ENCODE measurements around the gene SHC3. TPM values are rescaled to one million over a fixed set of nuclear protein-coding genes. Genes with fewer than 3 reads are reported as not detected.

The SHC3 gene
- total and polyA plus RNA-seq, 2 of the 4 experiments (the other 2 are of a cell fraction) = 4.5 to 13.3 TPM

- H3K27me3 ChIP-seq (ENCODE audit: control insufficient read depth, insufficient read depth, low read length) = no peaks in the 10 kb centered on the region; the same call in 1 of the 2 replicates
- dilution Hi-C loops (cut with HindIII; ENCODE audit: low sequenced_read_pairs, unreplicated experiment) (loop anchor here (25.0 kb wide), 1 partner anchor 350 kb away; no protein-coding TSS in a partner anchor), intact Hi-C loops (cut with micrococcal nuclease) (no loop called here), in situ Hi-C loops (cut with MboI; ENCODE audit: low sequenced_read_pairs) (no loop called here)
- 100% methylated on average over 1 of the region's 4 CpGs; no CpG with 5 or more reads in 1 of the 2 experiments for WGBS, 2 experiments (ENCODE audit: extremely low coverage in 2 of 2, insufficient read length in 1 of 2)
- H4K91ac ChIP-seq (ENCODE audit: insufficient read depth, low read depth, low read length) = no peak overlapping the region
- no peak overlapping the region for H3K4me2 ChIP-seq (ENCODE audit: low read depth, low read length)
- H3K23ac ChIP-seq (ENCODE audit: low read depth, low read length) = no peak overlapping the region
- no peak overlapping the region for H2AK5ac ChIP-seq (ENCODE audit: low read depth, low read length)
- no peaks in the 10 kb centered on the region; the same call in 1 of the 2 replicates for H3K9me1 ChIP-seq (ENCODE audit: insufficient read depth, low read length)
- no peak overlapping the region for H4K8ac ChIP-seq (ENCODE audit: low read depth in 2 of 2, low read length in 2 of 2)
- H3K79me1 ChIP-seq (ENCODE audit: low read depth in 1 of 2, low read length in 2 of 2) = peaks cover 6 to 11% of the 10 kb centered on the region in 2 experiments; a peak in 2 of 4 replicates
- no peak overlapping the region for H4K5ac ChIP-seq (ENCODE audit: low read depth, low read length)
- H2BK20ac ChIP-seq (ENCODE audit: low read depth, low read length) = no peak overlapping the region
- ChIA-PET CTCF (no interaction called here), POLR2A (ENCODE audit: unreplicated experiment) (no interaction called here)
- no peak overlapping the region for H3K4ac ChIP-seq (ENCODE audit: low read depth, low read length)
- no peaks in the 10 kb centered on the region for H3K36me3 ChIP-seq (ENCODE audit: control insufficient read depth, insufficient read depth, low read length)
- H2AFZ ChIP-seq (replicated peaks; ENCODE audit: low read length, poor library complexity) = no peak overlapping the region
- H2AK9ac ChIP-seq (replicated peaks; ENCODE audit: low read depth, low read length, poor library complexity) = no peak overlapping the region
- H3K56ac ChIP-seq (ENCODE audit: extremely low read depth, insufficient read depth, low read length) = no peak overlapping the region
- TF ChIP-seq RCOR1 (IDR thresholded peaks at IDR 0.05; ENCODE audit: insufficient replicate concordance, low read length) (no peak), RFX5 (IDR thresholded peaks at IDR 0.05; ENCODE audit: low read depth, low read length) (no peak)
- BruUV-seq (replicated peaks) = no TSS peak
- no peak overlapping the region for H3K4me3 ChIP-seq (ENCODE audit: insufficient read depth, low read depth, low read length)
- H2BK15ac ChIP-seq (ENCODE audit: low read depth, low read length) = no peak overlapping the region
- no peak overlapping the region for H3K9ac ChIP-seq (ENCODE audit: low read depth, low read length)
- no peak overlapping the region for H3K27ac ChIP-seq (ENCODE audit: insufficient read depth, low read length)
- DNase-seq (no peak), ATAC-seq (ENCODE audit: low read depth) (no peak)
- H2BK5ac ChIP-seq (ENCODE audit: low read depth, low read length, poor library complexity, severe bottlenecking) = no peak overlapping the region
- H3K9me3 ChIP-seq (ENCODE audit: control insufficient read depth, insufficient read depth, low read length) = no peaks in the 10 kb centered on the region
- peaks cover 6% of the 10 kb centered on the region for H3K4me1 ChIP-seq (ENCODE audit: control insufficient read depth, insufficient read depth, low read length)
- H3K18ac ChIP-seq (ENCODE audit: low read depth, low read length) = no peak overlapping the region
- no peak overlapping the region for H3K14ac ChIP-seq (replicated peaks; ENCODE audit: low read depth, low read length)
- H4K20me1 ChIP-seq (ENCODE audit: insufficient read depth, low read length) = no peaks in the 10 kb centered on the region; the same call in 1 of the 2 replicates
- no peak overlapping the region for H2BK120ac ChIP-seq (ENCODE audit: low read depth, low read length)
Observed at GRCh38 chr9:88987661-88988060, 191.0 kb downstream of the SHC3 start.
